Skin epidermis (tissue), 12 donors: ENCODE measurements around the gene AGAP1.
A peak's percentile ranks its signal among the peaks of the same experiment; 100 is the strongest.

ENCODE experiments used
- H3K27ac ChIP-seq, 21 experiments: fragments of 200-600 bp; sonication (generic) in 11 of 21; one replicate each; pipeline ENCODE4 v1.5.0; 2020; ENCODE audit warnings: mild to moderate bottlenecking in 3 of 21, inconsistent platforms in 2 of 21, moderate library complexity in 2 of 21
- H3K4me3 ChIP-seq, 7 experiments: fragments of 200-600 bp; sonication (generic) in 2 of 7; one replicate each; pipeline ENCODE4 v1.5.0; 2020; ENCODE audit warnings: inconsistent platforms in 2 of 7, mild to moderate bottlenecking in 2 of 7, moderate library complexity in 1 of 7

AGAP1 gene

DNA sequence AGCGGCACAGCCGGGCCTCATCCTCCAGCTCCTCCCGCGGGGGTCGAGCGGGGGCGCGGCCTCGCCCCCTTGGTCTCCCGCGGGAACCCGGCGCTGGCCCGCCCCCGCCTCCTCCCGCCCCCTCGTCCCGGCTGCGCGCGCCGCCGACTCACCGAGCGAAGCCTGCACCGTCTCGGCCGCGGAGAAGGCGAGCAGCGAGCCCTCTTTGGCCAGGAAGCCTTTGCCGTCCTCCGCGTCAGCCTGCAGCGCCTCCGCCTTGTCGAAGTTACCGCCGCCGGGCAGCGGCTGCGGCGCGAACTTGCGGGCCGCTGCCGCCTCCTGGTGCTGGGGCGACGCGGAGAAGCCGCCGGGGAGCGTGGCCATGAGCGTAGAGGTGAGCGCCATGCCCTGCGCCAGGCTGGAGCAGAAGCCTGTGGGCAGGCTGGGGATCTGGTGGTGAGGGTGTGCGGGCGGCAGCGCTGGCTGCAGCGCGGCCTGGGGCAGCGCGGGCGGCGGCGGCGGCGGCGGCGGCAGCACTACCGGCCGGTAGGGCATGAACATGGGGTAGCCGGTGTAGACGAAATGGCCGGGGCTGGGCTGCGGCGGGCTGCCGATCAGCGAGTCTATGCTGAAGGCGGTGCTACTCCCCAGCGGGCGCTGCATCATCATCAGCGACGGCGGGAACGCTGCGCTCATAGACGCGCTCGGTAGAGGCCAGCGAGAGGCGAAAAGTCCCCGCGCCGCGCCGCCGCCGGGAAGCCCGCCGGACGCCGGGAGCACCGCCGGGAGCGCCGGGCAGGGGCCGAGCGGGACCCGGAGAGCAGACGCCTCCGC is 673.7 kb downstream of the AGAP1 start:
- Histone ChIP-seq H3K27ac (no peak overlapping the region), H3K4me3 (peak overlapping the region in 6 of 7 experiments; percentile 4 to 33 (median 21))

- H3K27ac ChIP-seq, result no peak within 1 kb of the TSS
- H3K4me3 ChIP-seq, result peak within 1 kb of the TSS in 6 of 7 experiments; percentile 4 to 33 (median 21)
Observed at GRCh38 chr2:236168110-236169080, 674.6 kb downstream of the AGAP1 start, which contains the start of gene GBX2. TSS of gene GBX2 (minus strand) at chr2:236168386. CDS start at chr2:236167971, 415 bp downstream.

DNA sequence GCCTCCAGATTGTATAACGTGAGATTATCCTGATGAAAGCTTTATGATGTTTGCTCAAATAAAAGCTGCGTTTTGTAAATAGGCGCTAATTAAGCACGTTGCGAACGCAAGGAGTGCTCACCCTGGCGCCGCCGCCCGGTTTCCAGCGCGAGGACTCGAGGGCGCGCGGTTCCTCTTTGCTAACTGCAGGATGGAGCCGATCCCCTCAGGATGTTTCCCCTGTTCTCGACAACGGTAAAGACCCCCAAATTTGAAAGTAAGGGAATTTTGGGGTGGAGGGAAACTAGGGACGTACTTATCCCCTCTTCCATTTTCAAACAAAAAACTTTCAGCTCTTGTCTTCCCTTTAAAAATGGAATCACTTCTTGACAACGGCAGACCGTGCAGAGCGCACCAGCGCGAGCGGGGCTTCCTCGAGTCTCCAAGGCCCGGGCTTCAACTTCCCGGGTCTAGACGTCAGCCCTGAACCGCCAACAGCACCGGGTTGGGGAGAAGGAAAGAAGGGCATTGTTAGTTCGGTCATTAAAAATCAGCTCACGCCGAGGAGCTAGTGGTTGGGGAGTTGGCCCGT is 675.4 kb downstream of the AGAP1 start:
- Histone ChIP-seq H3K27ac (no peak overlapping the region), H3K4me3 (no peak overlapping the region)

DNA sequence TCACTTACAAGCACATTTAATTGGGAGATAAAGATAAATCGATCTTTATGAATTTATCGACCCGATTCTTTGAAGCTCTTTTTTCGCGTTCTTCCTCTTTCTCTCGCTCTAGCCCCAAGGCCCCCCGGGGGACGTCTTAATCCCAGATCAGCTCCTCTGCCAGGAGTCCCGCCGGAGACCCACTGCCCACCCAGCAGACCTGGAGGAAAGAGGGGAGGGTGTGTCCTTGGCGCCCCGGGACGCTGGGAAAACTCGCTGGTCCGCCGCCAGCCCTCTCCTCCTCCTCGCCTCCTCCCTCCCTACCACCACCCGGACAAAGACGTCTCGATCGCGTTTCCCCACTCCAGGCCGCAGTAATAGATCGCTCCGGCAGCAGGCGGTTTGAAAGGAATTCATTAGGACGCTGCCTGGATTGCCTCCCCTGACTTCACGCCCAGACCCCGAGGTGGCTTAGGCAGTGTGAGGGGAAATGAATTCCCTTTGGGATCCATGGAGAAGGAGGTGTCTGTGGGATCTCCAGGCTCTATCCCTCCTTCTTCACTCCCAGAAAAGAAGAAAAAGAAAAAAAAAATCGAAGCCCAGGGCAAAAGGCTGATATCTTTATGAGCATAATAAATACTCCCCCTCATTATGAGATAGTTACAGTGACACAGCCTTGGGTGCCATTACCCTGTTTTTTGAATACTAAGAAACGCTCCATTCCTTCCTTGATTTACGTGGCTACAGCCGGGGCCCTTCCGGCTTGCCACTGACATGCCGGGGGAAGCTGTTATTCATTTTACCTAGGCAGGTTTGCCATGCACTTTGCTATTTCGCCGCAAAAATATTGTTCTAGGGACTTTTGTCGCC is 676.1 kb downstream of the AGAP1 start:
- no peak overlapping the region for H3K4me3 ChIP-seq
- no peak overlapping the region for H3K27ac ChIP-seq

GRCh38 chr2:236170590-236171165 is 676.8 kb downstream of the AGAP1 start:
- no peak overlapping the region for H3K27ac ChIP-seq
- no peak overlapping the region for H3K4me3 ChIP-seq

- Histone ChIP-seq H3K4me3 (peak overlapping the region in 1 of 7 experiments; percentile 14), H3K27ac (no peak overlapping the region)
Observed at GRCh38 chr2:236171181-236171679, 677.4 kb downstream of the AGAP1 start.

GRCh38 chr2:236171680-236172254 is 677.9 kb downstream of the AGAP1 start:
- no peak overlapping the region for H3K27ac ChIP-seq
- peak overlapping the region in 1 of 7 experiments; percentile 14 for H3K4me3 ChIP-seq

GRCh38 chr2:236172255-236173035 is 678.6 kb downstream of the AGAP1 start:
- H3K4me3 ChIP-seq, result no peak overlapping the region
- H3K27ac ChIP-seq, result no peak overlapping the region

GRCh38 chr2:236173036-236173728 is 679.3 kb downstream of the AGAP1 start:
- Histone ChIP-seq H3K4me3 (no peak overlapping the region), H3K27ac (no peak overlapping the region)

GRCh38 chr2:236173729-236174607 is 680.1 kb downstream of the AGAP1 start:
- Histone ChIP-seq H3K4me3 (no peak overlapping the region), H3K27ac (no peak overlapping the region)

DNA sequence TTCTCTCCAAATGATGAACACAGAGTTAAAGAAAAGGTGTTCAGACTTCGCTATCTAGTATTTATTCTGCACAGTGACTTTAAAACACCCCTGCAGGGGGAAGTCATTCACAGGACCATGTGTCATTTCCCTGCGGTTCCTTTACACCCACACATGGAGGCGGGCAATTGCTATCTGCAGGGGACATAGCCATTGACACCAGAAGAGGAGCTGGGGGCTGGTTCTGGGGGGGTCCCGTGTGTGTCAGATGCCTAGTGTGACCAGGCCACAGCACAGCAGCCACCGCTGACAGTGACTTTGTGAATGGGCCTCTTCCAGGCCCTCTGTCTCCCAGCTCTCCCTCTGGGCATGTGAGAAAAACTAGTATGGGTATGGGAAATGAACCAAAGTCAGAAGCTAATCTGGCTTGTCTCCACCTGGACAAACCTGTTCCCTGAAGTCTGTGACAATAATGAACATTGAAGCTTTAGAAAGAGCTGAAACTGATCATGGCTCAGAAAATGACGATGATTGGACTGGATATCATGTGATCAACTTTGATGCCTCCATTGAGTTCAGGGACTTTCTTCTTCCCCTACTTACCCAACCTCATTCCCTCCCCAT is 681.8 kb downstream of the AGAP1 start:
- H3K4me3 ChIP-seq, result no peak overlapping the region
- H3K27ac ChIP-seq, result no peak overlapping the region

DNA sequence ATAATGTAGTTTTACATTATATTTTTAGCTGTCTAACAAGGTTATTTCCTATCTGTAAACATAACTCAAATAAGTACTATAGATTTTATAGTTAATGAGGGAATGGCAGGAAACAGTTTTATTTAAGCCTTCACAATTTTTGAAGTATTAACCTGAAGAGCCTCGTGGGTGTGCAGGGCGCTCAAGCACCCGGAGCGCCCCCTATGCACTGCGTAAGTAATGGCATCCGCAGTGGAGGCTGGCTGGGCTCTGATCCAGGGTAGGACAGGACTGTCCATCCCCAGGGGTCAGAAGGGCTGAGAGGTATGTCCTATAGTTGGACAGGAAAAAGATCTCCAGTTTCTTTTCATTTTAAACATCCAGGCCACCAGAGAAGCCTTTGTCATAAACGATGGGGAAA is 682.6 kb downstream of the AGAP1 start:
- no peak overlapping the region for H3K4me3 ChIP-seq

GRCh38 chr2:236176951-236177350 is 683.1 kb downstream of the AGAP1 start:
- H3K4me3 ChIP-seq, result no peak overlapping the region

More for the DNA sequence above, 682.6 kb downstream of the AGAP1 start:
- H3K27ac ChIP-seq, result no peak overlapping the region

GRCh38 chr2:236177604-236177966 is 683.7 kb downstream of the AGAP1 start:
- H3K27ac ChIP-seq, result no peak overlapping the region
- no peak overlapping the region for H3K4me3 ChIP-seq

More at GRCh38 chr2:236176951-236177350, 683.1 kb downstream of the AGAP1 start:
- H3K27ac ChIP-seq, result no peak overlapping the region
